Measurements from ENCODE around the gene ZNF43. TPM values are rescaled to one million over a fixed set of nuclear protein-coding genes. Genes with fewer than 3 reads are reported as not detected.
"Not testable (repeated sequence)": the region's sequence is repeated elsewhere in the genome, so short reads cannot be mapped to it uniquely, and the experiment has no call there.

Gene ZNF43
- total and polyA plus RNA-seq, 4 donors: 0.88 to 26.3 (median 9.5) TPM

GRCh38 chr19:21838646-21839045, 2.7 kb upstream of the ZNF43 start:
- no peaks in the 10 kb centered on the region for H3K9me3 ChIP-seq (ENCODE audit: control insufficient read depth, low read length)
- intact Hi-C loops (cut with DNase I): loop anchor here (5.0 kb wide), 3 partner anchors 71 to 331 kb away; partner anchors contain the start of genes ZNF100 (in 1 of the 2), ZNF257 (in 1 of the 2) and ZNF429 (in 1 of the 2)
- ATAC-seq (ENCODE audit: low FRiP score): no peak

DNA sequence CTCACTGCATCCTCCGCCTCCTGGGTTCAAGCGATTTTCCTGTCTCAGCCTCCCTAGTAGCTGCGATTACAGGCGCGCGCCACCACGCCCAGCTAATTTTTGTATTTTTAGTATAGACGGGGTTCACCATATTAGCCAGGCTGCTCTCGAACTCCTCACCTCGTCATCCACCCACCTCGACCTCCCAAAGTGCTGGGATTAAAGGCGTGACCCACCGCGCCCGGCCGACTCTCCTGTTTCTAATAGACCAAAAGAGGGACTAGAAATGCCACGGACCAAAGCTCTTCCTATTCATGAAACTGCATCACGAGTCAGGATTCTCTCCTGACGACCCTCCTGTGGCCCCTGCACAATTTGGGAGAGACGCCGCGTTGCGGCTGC, 563 bp downstream of the ZNF43 start:
- ATAC-seq (ENCODE audit: low FRiP score): no peak
- 7 to 8% methylated on average over 23 of the region's 23 CpGs for whole genome bisulfite sequencing, 2 donors
- intact Hi-C loops (cut with DNase I): loop anchor here (5.0 kb wide), 3 partner anchors 68 to 328 kb away; partner anchors contain the start of genes ZNF100 (in 1 of the 2), ZNF257 (in 1 of the 2) and ZNF429 (in 1 of the 2)
- Histone ChIP-seq H3K9me3 (ENCODE audit: control insufficient read depth, low read length) (no peaks in the 10 kb centered on the region), H3K4me1 (ENCODE audit: control insufficient read depth in 1 of 2, insufficient read depth in 2 of 2, low read length in 2 of 2) (no peaks in the 10 kb centered on the region), H3K4me3 (ENCODE audit: low read length in 2 of 2) (peak overlapping the region; percentile 46 to 78), H3K27ac (ENCODE audit: low read depth in 1 of 2, low read length in 2 of 2) (peak overlapping the region; percentile 23 to 87), H3K36me3 (ENCODE audit: control insufficient read depth in 1 of 2, insufficient read depth in 2 of 2, low read length in 1 of 2) (peaks cover 0 to 6% of the 10 kb centered on the region in 2 donors), H3K27me3 (ENCODE audit: control insufficient read depth in 1 of 2, insufficient read depth in 2 of 2, low read length in 1 of 2) (no peaks in the 10 kb centered on the region)
- no peak for DNase-seq

More at GRCh38 chr19:21838646-21839045, 2.7 kb upstream of the ZNF43 start:
- WGBS, 2 donors: 91 to 93% methylated on average over 4 of the region's 4 CpGs
- DNase-seq: no peak
- H3K27me3 ChIP-seq (ENCODE audit: control insufficient read depth in 1 of 2, insufficient read depth in 2 of 2, low read length in 1 of 2): no peaks in the 10 kb centered on the region
- H3K36me3 ChIP-seq (ENCODE audit: control insufficient read depth in 1 of 2, insufficient read depth in 2 of 2, low read length in 1 of 2): peaks cover 2 to 19% of the 10 kb centered on the region in 2 donors
- no peaks in the 10 kb centered on the region for H3K4me1 ChIP-seq (ENCODE audit: control insufficient read depth in 1 of 2, insufficient read depth in 2 of 2, low read length in 2 of 2)
- H3K4me3 ChIP-seq (ENCODE audit: low read length in 2 of 2): no peak overlapping the region
- no peak overlapping the region for H3K27ac ChIP-seq (ENCODE audit: low read depth in 1 of 2, low read length in 2 of 2)

DNA sequence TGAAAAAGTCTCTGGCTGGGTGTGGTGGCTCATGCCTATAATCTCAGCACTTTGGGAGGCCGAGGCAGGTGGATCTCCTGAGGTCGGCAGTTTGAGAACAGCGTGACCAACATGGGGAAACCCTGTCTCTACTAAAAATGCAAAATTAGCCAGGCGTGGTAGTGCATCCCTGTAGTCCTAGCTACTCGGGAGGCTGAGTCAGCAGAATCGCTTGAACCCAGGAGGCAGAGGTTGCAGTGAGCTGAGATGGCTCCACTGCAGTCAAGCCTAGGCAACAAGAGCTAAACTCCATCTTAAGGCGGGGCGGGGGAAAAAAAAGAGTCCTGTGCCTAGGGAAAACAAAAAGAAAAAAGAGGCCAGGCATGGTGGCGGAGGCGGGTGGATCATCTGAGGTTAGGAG, 2.2 kb downstream of the ZNF43 start:
- 96 to 98% methylated on average over 10 of the region's 10 CpGs for WGBS, 2 donors
- no peak for DNase-seq
- Histone ChIP-seq H3K27ac (ENCODE audit: low read depth in 1 of 2, low read length in 2 of 2) (no peak overlapping the region), H3K4me3 (ENCODE audit: low read length in 2 of 2) (no peak overlapping the region), H3K27me3 (ENCODE audit: control insufficient read depth in 1 of 2, insufficient read depth in 2 of 2, low read length in 1 of 2) (no peaks in the 10 kb centered on the region), H3K36me3 (ENCODE audit: control insufficient read depth in 1 of 2, insufficient read depth in 2 of 2, low read length in 1 of 2) (no peaks in the 10 kb centered on the region), H3K9me3 (ENCODE audit: control insufficient read depth, low read length) (no peaks in the 10 kb centered on the region), H3K4me1 (ENCODE audit: control insufficient read depth in 1 of 2, insufficient read depth in 2 of 2, low read length in 2 of 2) (no peaks in the 10 kb centered on the region)
- intact Hi-C loops (cut with DNase I): no loop called here
- no peak for ATAC-seq (ENCODE audit: low FRiP score)

- peaks cover 2 to 4% of the 10 kb centered on the region in 2 donors for H3K36me3 ChIP-seq (ENCODE audit: control insufficient read depth in 1 of 2, insufficient read depth in 2 of 2, low read length in 1 of 2)
- no peak overlapping the region for H3K4me3 ChIP-seq (ENCODE audit: low read length in 2 of 2)
- no peak overlapping the region for H3K27ac ChIP-seq (ENCODE audit: low read depth in 1 of 2, low read length in 2 of 2)
- intact Hi-C loops (cut with DNase I): no loop called here
- WGBS, 2 donors: 8 to 14% methylated on average over 1 of the region's 1 CpG
- H3K4me1 ChIP-seq (ENCODE audit: control insufficient read depth in 1 of 2, insufficient read depth in 2 of 2, low read length in 2 of 2): peaks cover 0 to 2% of the 10 kb centered on the region in 2 donors
- no peak for ATAC-seq (ENCODE audit: low FRiP score)
- DNase-seq: no peak
- peaks cover 4% of the 10 kb centered on the region for H3K9me3 ChIP-seq (ENCODE audit: control insufficient read depth, low read length)
- no peaks in the 10 kb centered on the region for H3K27me3 ChIP-seq (ENCODE audit: control insufficient read depth in 1 of 2, insufficient read depth in 2 of 2, low read length in 1 of 2)
Measured at GRCh38 chr19:21824679-21825078, 11.3 kb downstream of the ZNF43 start.

DNA sequence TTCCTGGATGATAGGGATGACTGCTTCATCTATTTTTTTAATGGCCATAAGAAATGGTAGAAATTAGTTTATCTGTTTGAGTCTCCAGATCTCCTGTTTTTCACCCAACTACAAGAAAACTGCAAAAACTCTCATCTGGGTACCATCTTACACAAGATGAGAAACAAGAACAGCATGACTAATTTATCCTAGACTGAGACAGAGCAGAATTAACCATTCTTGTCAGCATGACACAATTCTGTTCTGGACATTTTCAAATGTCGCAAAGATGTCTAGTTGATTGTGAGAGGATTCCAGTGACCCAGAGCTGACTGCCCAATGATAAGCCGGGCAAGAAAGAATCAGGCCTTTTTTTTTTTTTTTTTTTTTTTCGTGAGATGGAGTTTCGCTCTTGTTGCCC, 12.8 kb downstream of the ZNF43 start:
- Histone ChIP-seq H3K4me1 (ENCODE audit: control insufficient read depth in 1 of 2, insufficient read depth in 2 of 2, low read length in 2 of 2) (peaks cover 0 to 2% of the 10 kb centered on the region in 2 donors), H3K4me3 (ENCODE audit: low read length in 2 of 2) (no peak overlapping the region), H3K9me3 (ENCODE audit: control insufficient read depth, low read length) (peaks cover 6% of the 10 kb centered on the region), H3K27me3 (ENCODE audit: control insufficient read depth in 1 of 2, insufficient read depth in 2 of 2, low read length in 1 of 2) (no peaks in the 10 kb centered on the region), H3K36me3 (ENCODE audit: control insufficient read depth in 1 of 2, insufficient read depth in 2 of 2, low read length in 1 of 2) (peaks cover 5 to 6% of the 10 kb centered on the region in 2 donors), H3K27ac (ENCODE audit: low read depth in 1 of 2, low read length in 2 of 2) (no peak overlapping the region)
- ATAC-seq (ENCODE audit: low FRiP score): no peak
- intact Hi-C loops (cut with DNase I): no loop called here
- DNase-seq: no peak
- WGBS, 2 donors: 90 to 92% methylated on average over 4 of the region's 4 CpGs

GRCh38 chr19:21812448-21812847, 23.5 kb downstream of the ZNF43 start:
- WGBS, 2 donors: 96 to 98% methylated on average over 4 of the region's 4 CpGs
- Histone ChIP-seq H3K4me1 (ENCODE audit: control insufficient read depth in 1 of 2, insufficient read depth in 2 of 2, low read length in 2 of 2) (no peaks in the 10 kb centered on the region), H3K36me3 (ENCODE audit: control insufficient read depth in 1 of 2, insufficient read depth in 2 of 2, low read length in 1 of 2) (peaks cover 19 to 31% of the 10 kb centered on the region in 2 donors), H3K27me3 (ENCODE audit: control insufficient read depth in 1 of 2, insufficient read depth in 2 of 2, low read length in 1 of 2) (no peaks in the 10 kb centered on the region), H3K9me3 (ENCODE audit: control insufficient read depth, low read length) (peaks cover 22% of the 10 kb centered on the region), H3K4me3 (ENCODE audit: low read length in 2 of 2) (no peak overlapping the region), H3K27ac (ENCODE audit: low read depth in 1 of 2, low read length in 2 of 2) (no peak overlapping the region)
- no peak for ATAC-seq (ENCODE audit: low FRiP score)
- DNase-seq: no peak
- intact Hi-C loops (cut with DNase I): no loop called here

- H3K4me3 ChIP-seq (ENCODE audit: low read length in 2 of 2); H3K27ac ChIP-seq (ENCODE audit: low read depth in 1 of 2, low read length in 2 of 2); H3K4me1 ChIP-seq (ENCODE audit: control insufficient read depth in 1 of 2, insufficient read depth in 2 of 2, low read length in 2 of 2); intact Hi-C loops (cut with DNase I); H3K27me3 ChIP-seq (ENCODE audit: control insufficient read depth in 1 of 2, insufficient read depth in 2 of 2, low read length in 1 of 2); ATAC-seq (ENCODE audit: low FRiP score); DNase-seq: not testable (repeated sequence)
- Histone ChIP-seq H3K9me3 (ENCODE audit: control insufficient read depth, low read length) (peaks cover 14% of the 10 kb centered on the region), H3K36me3 (ENCODE audit: control insufficient read depth in 1 of 2, insufficient read depth in 2 of 2, low read length in 1 of 2) (peaks cover 8 to 20% of the 10 kb centered on the region in 2 donors)
- WGBS, 2 donors: 97 to 99% methylated on average over 3 of the region's 3 CpGs
Measured at GRCh38 chr19:21808400-21809000, 27.5 kb downstream of the ZNF43 start.

DNA sequence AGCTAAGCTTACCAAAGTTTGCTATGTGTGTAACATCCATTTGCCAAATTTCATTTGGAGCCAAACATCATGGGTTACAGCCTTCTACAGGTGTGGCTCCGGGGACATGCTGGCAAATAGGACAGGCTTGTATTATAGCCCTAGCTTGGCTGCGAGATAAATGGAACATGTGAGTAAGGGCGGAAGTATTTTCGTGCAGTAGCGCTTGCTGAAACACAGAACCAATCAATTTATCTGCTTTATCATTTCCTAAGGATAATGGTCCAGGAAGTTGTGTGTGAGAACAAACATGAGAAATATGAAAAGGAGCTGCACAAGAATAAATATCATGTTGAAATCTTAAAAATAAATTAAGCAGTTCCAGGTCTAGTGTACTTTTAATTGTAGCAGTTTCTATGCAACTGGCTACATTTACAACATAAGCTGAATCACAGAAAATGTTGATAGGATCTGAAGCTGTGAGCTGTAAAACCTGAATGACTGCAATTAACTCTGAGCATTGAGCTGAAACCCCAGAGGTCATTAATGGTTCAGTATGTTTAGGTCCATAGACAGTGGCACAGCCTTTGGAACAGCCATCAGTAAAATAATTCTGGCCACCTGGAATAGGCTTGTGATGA, 46.4 kb downstream of the ZNF43 start:
- H3K27ac ChIP-seq (ENCODE audit: low read depth in 1 of 2, low read length in 2 of 2): no peak overlapping the region
- 82 to 86% methylated on average over 5 of the region's 5 CpGs for WGBS, 2 donors
- H3K36me3 ChIP-seq (ENCODE audit: control insufficient read depth in 1 of 2, insufficient read depth in 2 of 2, low read length in 1 of 2): no peaks in the 10 kb centered on the region
- ATAC-seq (ENCODE audit: low FRiP score) (no peak), DNase-seq (no peak)
- H3K4me3 ChIP-seq (ENCODE audit: low read length in 2 of 2): no peak overlapping the region
- peaks cover 1% of the 10 kb centered on the region for H3K9me3 ChIP-seq (ENCODE audit: control insufficient read depth, low read length)
- no peaks in the 10 kb centered on the region for H3K4me1 ChIP-seq (ENCODE audit: control insufficient read depth in 1 of 2, insufficient read depth in 2 of 2, low read length in 2 of 2)
- no peaks in the 10 kb centered on the region for H3K27me3 ChIP-seq (ENCODE audit: control insufficient read depth in 1 of 2, insufficient read depth in 2 of 2, low read length in 1 of 2)
- intact Hi-C loops (cut with DNase I): no loop called here

GRCh38 chr19:21786936-21787335, 49.0 kb downstream of the ZNF43 start:
- Histone ChIP-seq H3K4me1 (ENCODE audit: control insufficient read depth in 1 of 2, insufficient read depth in 2 of 2, low read length in 2 of 2) (no peaks in the 10 kb centered on the region), H3K9me3 (ENCODE audit: control insufficient read depth, low read length) (no peaks in the 10 kb centered on the region), H3K27ac (ENCODE audit: low read depth in 1 of 2, low read length in 2 of 2) (no peak overlapping the region), H3K4me3 (ENCODE audit: low read length in 2 of 2) (no peak overlapping the region), H3K36me3 (ENCODE audit: control insufficient read depth in 1 of 2, insufficient read depth in 2 of 2, low read length in 1 of 2) (no peaks in the 10 kb centered on the region), H3K27me3 (ENCODE audit: control insufficient read depth in 1 of 2, insufficient read depth in 2 of 2, low read length in 1 of 2) (no peaks in the 10 kb centered on the region)
- ATAC-seq (ENCODE audit: low FRiP score) (no peak), DNase-seq (no peak)
- intact Hi-C loops (cut with DNase I): no loop called here
- WGBS, 2 donors: 92 to 93% methylated on average over 3 of the region's 3 CpGs

Measured in aorta (tissue), 5 donors.